GM12801 (cell line): ENCODE measurements around the gene GPD2.

Experiments
- CTCF ChIP-seq: IDR thresholded peaks from one replicate; pipeline ENCODE4 v1.5.1; 2011; ENCODE audit warnings: control low read depth; ENCODE audit not compliant: insufficient read length; ENCODE audit errors: extremely low read depth

GPD2 gene

GRCh38 chr2:156437931-156438410, 1.8 kb downstream of the GPD2 start:
- no peak for TF ChIP-seq CTCF

- TF ChIP-seq CTCF: no peak
Observed at GRCh38 chr2:156443089-156443488, 6.9 kb downstream of the GPD2 start.

- no peak for TF ChIP-seq CTCF
Observed at GRCh38 chr2:156445296-156446220, 9.4 kb downstream of the GPD2 start.

GRCh38 chr2:156447761-156448160, 11.6 kb downstream of the GPD2 start:
- TF ChIP-seq CTCF: no peak

GRCh38 chr2:156448766-156449165, 12.6 kb downstream of the GPD2 start:
- TF ChIP-seq CTCF: no peak

GRCh38 chr2:156452971-156453370, 16.8 kb downstream of the GPD2 start:
- no peak for TF ChIP-seq CTCF

- TF ChIP-seq CTCF: no peak
Observed at GRCh38 chr2:156455361-156455975, 19.3 kb downstream of the GPD2 start.
